Mucosa of rectum (tissue), 2 donors: ENCODE results near the gene APBB1IP.
"Not testable (repeated sequence)": the region's sequence is repeated elsewhere in the genome, so short reads cannot be mapped to it uniquely, and the experiment has no call there.

ENCODE experiments used
- H3K27ac ChIP-seq, 2 donors: one replicate each; pipeline ENCODE4 v1.7.0; 2013; ENCODE audit warnings: inconsistent platforms in 2 of 2, low read depth in 2 of 2, low read length in 2 of 2
- H3K27me3 ChIP-seq, 2 donors: one replicate each; pipeline ENCODE4 v1.7.0; 2013; ENCODE audit warnings: low read length in 2 of 2; ENCODE audit not compliant: control insufficient read depth in 2 of 2, insufficient read depth in 2 of 2
- H3K36me3 ChIP-seq, 2 donors: one replicate each; pipeline ENCODE4 v1.7.0; 2013; ENCODE audit warnings: low read length in 2 of 2; ENCODE audit not compliant: control insufficient read depth in 2 of 2, insufficient read depth in 2 of 2
- H3K4me1 ChIP-seq, 2 donors: one replicate each; pipeline ENCODE4 v1.7.0; 2013; ENCODE audit warnings: low read length in 2 of 2, mild to moderate bottlenecking in 1 of 2; ENCODE audit not compliant: control insufficient read depth in 2 of 2, insufficient read depth in 2 of 2
- H3K4me3 ChIP-seq, 2 donors: one replicate each; pipeline ENCODE4 v1.7.0; 2013; ENCODE audit warnings: low read length in 2 of 2
- H3K9ac ChIP-seq, 2 donors: one replicate each; pipeline ENCODE4 v1.7.0; 2013; ENCODE audit warnings: low read length in 2 of 2, low read depth in 1 of 2, mild to moderate bottlenecking in 1 of 2
- H3K9me3 ChIP-seq, 2 donors: one replicate each; pipeline ENCODE4 v1.7.0; 2013; ENCODE audit warnings: low read length in 2 of 2; ENCODE audit not compliant: control insufficient read depth in 2 of 2
- donor health status: healthy.
- donor health status: Normal muscosa, but diverticular disease.

Gene APBB1IP, protein sequence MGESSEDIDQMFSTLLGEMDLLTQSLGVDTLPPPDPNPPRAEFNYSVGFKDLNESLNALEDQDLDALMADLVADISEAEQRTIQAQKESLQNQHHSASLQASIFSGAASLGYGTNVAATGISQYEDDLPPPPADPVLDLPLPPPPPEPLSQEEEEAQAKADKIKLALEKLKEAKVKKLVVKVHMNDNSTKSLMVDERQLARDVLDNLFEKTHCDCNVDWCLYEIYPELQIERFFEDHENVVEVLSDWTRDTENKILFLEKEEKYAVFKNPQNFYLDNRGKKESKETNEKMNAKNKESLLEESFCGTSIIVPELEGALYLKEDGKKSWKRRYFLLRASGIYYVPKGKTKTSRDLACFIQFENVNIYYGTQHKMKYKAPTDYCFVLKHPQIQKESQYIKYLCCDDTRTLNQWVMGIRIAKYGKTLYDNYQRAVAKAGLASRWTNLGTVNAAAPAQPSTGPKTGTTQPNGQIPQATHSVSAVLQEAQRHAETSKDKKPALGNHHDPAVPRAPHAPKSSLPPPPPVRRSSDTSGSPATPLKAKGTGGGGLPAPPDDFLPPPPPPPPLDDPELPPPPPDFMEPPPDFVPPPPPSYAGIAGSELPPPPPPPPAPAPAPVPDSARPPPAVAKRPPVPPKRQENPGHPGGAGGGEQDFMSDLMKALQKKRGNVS

DNA sequence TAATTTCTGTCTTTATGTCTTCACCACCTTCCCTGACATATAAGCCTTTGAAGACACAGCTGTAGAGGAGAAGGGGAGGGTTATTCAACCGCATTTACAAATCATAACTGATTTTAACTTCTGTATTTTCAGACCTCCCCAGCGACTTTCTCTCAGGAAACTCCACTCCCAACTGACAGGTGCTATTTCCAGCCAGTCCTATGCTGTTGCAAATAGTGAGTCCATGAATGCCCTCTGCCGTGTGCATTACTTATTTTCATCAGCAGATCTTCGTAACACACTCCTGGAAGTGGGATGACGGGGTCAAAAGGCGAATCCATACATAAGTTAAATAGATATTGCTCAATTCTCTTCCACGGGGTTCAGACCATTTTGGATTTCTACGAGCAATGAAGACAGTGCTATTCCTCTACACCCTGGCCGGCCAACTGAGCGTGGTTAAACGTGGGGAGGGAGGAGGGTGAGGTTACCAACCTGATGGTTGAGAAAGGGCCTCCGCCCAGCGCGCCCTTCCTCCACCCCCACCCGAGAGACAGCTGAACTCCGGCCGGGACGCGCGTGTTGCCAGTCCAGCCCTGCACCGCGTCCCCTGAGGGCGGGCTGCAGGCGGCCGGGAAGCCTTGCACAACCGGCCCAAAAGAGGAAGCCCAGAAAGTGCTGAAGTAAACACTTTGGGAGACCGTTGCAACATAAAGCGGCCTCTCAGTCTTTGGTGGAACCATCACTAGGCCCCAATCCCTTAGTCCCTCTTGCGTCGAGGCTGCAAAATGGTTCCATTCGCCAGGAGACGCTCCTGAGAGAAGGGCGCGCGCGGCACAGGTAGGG, at the start of gene APBB1IP:
TSS of gene APBB1IP (plus strand) at position 705 of the 825 bp plus-strand sequence. CDS start 53,986 bp downstream, outside the sequence.
- Histone ChIP-seq H3K9ac (peak within 1 kb of the TSS; percentile 47 to 65), H3K27me3 (no peaks in the 10 kb centered on the region), H3K9me3 (no peaks in the 10 kb centered on the region), H3K27ac (peak within 1 kb of the TSS; percentile 71 to 79), H3K4me1 (peaks cover 0 to 4% of the 10 kb centered on the region in 2 donors), H3K4me3 (peak within 1 kb of the TSS; percentile 51 to 72), H3K36me3 (no peaks in the 10 kb centered on the region)

DNA sequence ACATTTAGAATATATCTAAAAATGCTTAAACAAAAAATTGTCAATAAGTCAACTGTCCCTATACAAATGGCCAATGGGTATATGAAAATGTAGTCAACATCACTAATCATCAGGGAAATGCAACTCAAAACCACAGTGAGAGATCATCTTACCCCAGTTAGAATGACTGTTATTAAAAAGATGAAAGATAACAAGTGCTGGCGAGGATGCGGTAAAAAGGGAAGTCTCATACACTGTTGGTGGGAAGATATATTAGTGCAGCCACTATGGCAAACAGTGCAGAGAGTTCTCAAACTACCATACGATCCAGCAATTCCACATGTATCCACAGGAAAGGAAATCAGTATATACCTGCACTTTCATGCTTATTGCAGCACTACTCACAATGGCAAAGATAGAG, 48.6 kb upstream of the APBB1IP start:
- Histone ChIP-seq H3K9ac (no peak overlapping the region), H3K36me3 (no peaks in the 10 kb centered on the region), H3K27ac (no peak overlapping the region), H3K9me3 (no peaks in the 10 kb centered on the region), H3K27me3 (no peaks in the 10 kb centered on the region), H3K4me3 (no peak overlapping the region), H3K4me1 (no peaks in the 10 kb centered on the region)

DNA sequence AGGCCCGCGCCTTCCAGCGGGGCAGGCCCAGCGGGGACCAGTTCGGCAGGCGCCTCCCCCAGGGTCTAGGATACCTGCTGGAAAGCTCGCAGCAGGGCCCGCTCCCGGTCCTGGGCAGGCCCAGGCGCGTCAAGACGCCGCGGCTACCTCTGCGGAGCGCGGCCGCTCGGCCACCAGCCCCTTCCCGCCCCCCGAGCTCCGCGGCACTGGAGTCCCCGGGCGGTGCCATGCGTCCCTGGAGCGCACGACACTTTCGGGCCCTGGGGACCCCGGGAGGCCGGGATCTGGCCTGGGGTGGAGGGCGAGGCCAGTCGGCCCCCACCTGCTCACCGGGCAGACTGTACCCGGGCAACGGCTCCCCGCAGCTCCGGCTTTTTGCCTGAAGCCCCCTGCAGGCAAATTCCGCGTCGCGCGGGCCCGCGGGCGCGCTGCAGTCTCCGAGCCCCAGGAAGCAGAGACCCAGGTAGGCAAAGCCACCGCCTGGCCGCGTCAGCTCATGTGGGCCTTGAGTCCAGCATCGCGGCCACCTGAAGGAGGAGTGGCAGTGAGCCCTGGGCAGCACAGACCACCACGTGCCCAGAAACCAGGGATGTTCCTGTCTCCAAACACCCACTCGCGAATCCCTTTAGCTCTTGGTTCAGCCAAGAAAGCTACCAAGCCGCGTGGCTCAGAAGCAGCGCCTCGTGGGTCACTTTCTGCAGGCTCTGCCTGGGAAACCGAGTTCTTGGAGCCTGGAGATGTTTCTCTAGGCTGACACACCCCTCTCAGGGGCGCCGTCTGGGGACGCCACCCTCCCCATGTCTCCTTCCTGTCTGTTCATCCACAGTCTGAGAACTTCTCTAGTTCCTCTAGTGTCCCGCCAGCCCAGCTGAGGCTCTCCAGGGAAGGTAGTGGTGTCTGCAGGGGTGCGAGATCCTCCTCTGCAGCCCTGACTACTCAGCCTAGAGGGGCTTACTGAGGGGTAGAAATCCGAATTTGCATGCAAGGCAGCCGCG, 46.1 kb upstream of the APBB1IP start:
- Histone ChIP-seq H3K4me3 (no peak overlapping the region), H3K4me1 (no peaks in the 10 kb centered on the region), H3K27ac (no peak overlapping the region), H3K9me3 (no peaks in the 10 kb centered on the region), H3K36me3 (no peaks in the 10 kb centered on the region), H3K9ac (no peak overlapping the region), H3K27me3 (no peaks in the 10 kb centered on the region)

DNA sequence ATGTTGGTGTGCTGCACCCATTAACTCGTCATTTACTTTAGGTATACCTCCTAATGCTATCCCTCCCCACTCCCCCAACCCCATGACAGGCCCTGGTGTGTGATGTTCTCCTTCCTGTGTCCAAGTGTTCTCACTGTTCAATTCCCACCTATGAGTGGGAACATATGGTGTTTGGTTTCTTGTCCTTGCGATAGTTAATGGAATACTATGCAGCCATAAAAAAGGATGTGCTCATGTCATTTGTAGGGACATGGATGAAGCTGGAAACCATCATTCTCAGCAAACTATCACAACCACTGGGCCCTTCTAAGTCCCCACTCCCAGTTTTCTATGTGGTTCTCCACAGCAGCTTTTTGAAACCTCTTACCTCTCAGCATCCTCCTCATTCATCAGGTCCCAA, 39.8 kb upstream of the APBB1IP start:
- H3K9ac ChIP-seq, H3K4me3 ChIP-seq, H3K36me3 ChIP-seq, H3K27me3 ChIP-seq, H3K27ac ChIP-seq, H3K9me3 ChIP-seq, H3K4me1 ChIP-seq: not testable (repeated sequence)

DNA sequence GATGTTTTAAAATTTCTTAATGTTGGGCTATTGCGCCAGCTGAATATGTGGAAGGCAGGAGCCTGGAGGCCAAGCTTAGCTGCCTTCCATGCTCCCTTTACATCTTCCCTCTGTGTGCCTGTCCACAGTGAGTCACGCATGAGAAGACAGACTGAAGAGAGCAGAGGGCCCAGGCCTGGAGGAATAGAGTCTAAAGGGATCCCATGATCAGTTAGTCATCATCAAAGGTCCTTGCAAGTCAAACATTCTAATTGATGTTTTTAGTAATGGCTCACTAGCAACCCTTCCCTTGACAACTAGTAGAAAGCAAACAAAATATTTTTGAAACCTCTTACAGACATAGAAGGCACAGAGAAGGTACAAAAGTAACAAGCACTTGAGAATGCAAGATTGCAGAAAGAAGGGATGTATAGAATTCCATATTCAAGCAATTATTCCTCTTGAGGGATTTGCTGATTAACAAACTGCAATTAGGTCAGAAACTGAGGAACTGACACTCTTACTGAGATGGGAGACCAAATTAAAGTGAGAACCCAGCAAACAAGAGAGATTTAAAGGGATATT, 30.7 kb upstream of the APBB1IP start:
- Histone ChIP-seq H3K4me3 (no peak overlapping the region), H3K9me3 (no peaks in the 10 kb centered on the region), H3K27ac (no peak overlapping the region), H3K36me3 (no peaks in the 10 kb centered on the region), H3K9ac (no peak overlapping the region), H3K27me3 (no peaks in the 10 kb centered on the region), H3K4me1 (no peaks in the 10 kb centered on the region)

DNA sequence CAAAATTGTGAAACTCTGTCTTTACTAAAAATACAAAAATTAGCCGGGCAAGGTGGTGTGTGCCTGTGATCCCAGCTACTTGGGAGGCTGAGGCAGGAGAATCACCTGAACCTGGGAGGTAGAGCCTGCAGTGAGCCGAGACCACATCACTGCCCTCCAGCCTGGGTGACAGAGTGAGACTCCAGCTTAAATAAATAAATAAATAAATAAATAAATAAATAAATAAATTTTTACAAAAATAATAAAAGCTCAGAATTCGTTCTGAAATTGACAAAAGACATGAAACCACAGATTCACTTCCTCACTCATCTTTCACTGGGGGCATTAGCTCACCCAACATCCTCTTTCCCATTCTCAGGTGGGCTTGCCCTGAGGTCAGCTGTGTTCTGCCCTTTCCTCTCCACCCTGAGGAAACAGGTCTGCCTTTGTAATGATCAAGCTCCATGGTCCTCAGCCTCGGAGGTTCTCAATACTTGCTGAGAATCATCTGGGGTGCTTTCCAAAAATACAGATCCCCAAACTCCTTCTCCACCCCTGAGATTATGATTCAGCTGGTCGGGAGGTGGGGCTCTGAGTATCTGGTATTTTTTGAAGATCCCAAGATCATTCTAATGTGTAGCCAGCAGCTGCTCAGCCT, 29.2 kb upstream of the APBB1IP start:
- H3K9me3 ChIP-seq: no peaks in the 10 kb centered on the region
- no peaks in the 10 kb centered on the region for H3K27me3 ChIP-seq
- no peak overlapping the region for H3K27ac ChIP-seq
- no peaks in the 10 kb centered on the region for H3K36me3 ChIP-seq
- no peaks in the 10 kb centered on the region for H3K4me1 ChIP-seq
- H3K9ac ChIP-seq: no peak overlapping the region
- H3K4me3 ChIP-seq: no peak overlapping the region

DNA sequence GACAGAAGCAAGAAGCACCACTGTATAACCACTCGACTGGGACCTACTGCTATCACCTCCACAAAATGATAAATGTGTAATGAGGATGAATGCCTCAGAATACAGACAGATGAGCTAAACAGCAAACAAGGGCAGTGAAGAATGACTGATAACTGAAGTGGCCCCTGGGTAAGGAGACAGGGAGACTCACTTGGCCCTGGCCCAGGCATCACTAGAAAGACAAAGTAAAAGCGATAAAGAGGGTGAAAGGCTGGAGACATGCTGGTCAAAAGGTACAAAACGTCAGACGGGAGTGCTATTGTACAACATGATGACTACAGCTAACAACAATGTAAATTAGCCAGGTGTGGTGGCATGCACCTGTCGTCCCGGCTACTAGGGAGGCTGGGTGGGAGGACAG, 27.8 kb upstream of the APBB1IP start:
- Histone ChIP-seq H3K4me3 (no peak overlapping the region), H3K36me3 (no peaks in the 10 kb centered on the region), H3K9me3 (no peaks in the 10 kb centered on the region), H3K27me3 (no peaks in the 10 kb centered on the region), H3K4me1 (no peaks in the 10 kb centered on the region), H3K27ac (no peak overlapping the region), H3K9ac (no peak overlapping the region)

DNA sequence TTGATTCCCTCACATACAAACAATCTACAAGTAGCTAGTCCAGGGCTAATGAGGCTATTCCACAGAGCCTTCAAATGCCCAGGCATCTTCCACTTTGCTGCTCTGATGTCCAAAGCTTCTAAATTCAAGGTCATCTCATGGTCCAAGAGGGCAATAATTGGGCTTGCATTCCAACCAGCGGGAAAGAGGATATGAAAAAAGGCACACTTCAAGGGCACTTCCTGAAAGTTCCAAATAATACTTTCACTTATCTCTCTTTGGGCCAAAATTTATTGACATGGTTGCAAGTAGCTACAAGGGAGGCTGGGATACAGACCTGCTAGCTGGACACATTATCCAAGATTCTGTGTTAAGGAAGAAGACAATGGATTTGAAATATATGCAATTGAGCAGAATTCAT, 25.2 kb upstream of the APBB1IP start:
- H3K4me1 ChIP-seq: no peaks in the 10 kb centered on the region
- no peaks in the 10 kb centered on the region for H3K36me3 ChIP-seq
- H3K4me3 ChIP-seq: no peak overlapping the region
- no peak overlapping the region for H3K9ac ChIP-seq
- H3K9me3 ChIP-seq: no peaks in the 10 kb centered on the region
- H3K27ac ChIP-seq: no peak overlapping the region
- no peaks in the 10 kb centered on the region for H3K27me3 ChIP-seq

DNA sequence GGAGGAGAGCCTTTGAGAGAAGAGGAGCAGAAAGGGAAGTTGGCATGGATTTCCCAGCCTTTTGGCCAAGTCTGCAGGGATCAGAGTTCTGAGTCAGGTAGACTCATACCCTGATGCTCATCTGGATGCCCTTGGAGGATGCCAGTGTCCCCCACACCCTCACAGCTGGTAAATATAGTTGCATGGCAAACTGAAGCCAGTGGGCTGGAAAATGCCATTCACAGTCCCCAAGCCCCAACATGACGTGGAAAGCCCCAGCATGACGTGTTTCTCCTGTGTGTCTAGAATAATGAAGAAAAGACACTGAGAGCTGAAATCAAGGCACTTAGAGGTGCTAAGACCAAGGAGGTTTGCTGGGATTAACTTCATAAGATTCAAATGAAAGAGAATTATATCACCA, 24.8 kb upstream of the APBB1IP start:
- Histone ChIP-seq H3K27me3 (no peaks in the 10 kb centered on the region), H3K4me1 (no peaks in the 10 kb centered on the region), H3K9ac (no peak overlapping the region), H3K27ac (no peak overlapping the region), H3K4me3 (no peak overlapping the region), H3K36me3 (no peaks in the 10 kb centered on the region), H3K9me3 (no peaks in the 10 kb centered on the region)
